ENCODE data around the gene PDE4B. TPM values are rescaled to one million over a fixed set of nuclear protein-coding genes. Genes with fewer than 3 reads are reported as not detected.

PDE4B gene
- polyA plus RNA-seq, 1 donor from 2014 or later: 135 TPM

DNA sequence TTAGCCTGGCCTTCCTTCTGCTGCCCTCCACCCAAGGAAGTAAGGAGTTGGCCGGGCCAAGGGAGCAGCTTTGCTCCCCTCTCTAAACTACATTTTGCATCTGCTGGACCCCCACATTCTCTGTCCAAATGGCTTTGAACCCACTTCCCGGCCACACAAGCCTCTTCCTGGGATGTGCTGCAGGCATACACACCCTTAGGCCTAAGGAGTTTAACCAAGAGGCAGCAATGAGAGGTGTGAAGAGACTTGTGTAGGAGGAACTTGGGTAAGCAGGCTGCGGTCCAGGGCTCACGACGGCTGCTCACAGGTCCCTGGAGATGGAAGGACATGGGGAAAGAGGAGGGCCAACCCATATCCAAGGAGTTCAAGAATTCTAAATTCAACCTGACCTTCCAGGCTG, 544.6 kb downstream of the PDE4B start:
- no peak overlapping the region for H3K4me3 ChIP-seq (ENCODE audit: low read length)
- H3K79me2 ChIP-seq (replicated peaks; ENCODE audit: insufficient read depth, low read length): peaks cover 9% of the 10 kb centered on the region
- H3K27ac ChIP-seq (ENCODE audit: low read length): no peak overlapping the region

DNA sequence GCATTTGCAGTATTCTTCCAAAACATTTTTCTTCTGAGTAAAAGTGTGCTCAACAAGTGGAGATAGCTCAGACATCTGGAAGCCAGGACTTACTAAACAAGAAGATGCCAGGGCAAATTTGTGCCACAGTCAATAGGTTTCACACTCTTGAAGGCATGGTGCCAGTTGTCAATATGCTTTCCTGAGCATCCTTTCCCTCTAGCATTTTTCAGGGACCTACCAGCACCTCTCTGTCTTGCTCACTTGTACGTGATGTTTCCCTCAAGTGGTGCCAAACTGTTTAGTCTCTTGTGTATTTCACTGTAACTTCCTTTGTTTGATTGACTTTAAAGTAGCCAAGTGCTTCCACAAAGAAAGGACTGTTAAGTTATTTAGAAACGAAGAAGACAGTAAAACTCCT, 547.2 kb downstream of the PDE4B start:
- H3K27ac ChIP-seq (ENCODE audit: low read length): no peak overlapping the region
- H3K36me3 ChIP-seq (ENCODE audit: insufficient read depth, low read length): no peaks in the 10 kb centered on the region
- no peaks in the 10 kb centered on the region for H3F3A ChIP-seq (ENCODE audit: insufficient read depth, low read length, poor library complexity, severe bottlenecking)
- TF ChIP-seq EP300 (conservative IDR thresholded peaks at IDR 0.05; ENCODE audit: poor library complexity, severe bottlenecking) (no peak), SMC3 (conservative IDR thresholded peaks at IDR 0.05; ENCODE audit: poor library complexity) (no peak), RAD21 (conservative IDR thresholded peaks at IDR 0.05) (no peak), MXI1 (conservative IDR thresholded peaks at IDR 0.05; ENCODE audit: poor library complexity, severe bottlenecking) (no peak), EZH2 (IDR thresholded peaks at IDR 0.05; ENCODE audit: borderline replicate concordance, insufficient read depth, low read length, poor library complexity, severe bottlenecking) (no peak), POLR2AphosphoS5 (IDR thresholded peaks at IDR 0.05) (no peak), TAF1 (IDR thresholded peaks at IDR 0.05; ENCODE audit: low read depth) (no peak)
- TF ChIP-seq, protein P1, sequence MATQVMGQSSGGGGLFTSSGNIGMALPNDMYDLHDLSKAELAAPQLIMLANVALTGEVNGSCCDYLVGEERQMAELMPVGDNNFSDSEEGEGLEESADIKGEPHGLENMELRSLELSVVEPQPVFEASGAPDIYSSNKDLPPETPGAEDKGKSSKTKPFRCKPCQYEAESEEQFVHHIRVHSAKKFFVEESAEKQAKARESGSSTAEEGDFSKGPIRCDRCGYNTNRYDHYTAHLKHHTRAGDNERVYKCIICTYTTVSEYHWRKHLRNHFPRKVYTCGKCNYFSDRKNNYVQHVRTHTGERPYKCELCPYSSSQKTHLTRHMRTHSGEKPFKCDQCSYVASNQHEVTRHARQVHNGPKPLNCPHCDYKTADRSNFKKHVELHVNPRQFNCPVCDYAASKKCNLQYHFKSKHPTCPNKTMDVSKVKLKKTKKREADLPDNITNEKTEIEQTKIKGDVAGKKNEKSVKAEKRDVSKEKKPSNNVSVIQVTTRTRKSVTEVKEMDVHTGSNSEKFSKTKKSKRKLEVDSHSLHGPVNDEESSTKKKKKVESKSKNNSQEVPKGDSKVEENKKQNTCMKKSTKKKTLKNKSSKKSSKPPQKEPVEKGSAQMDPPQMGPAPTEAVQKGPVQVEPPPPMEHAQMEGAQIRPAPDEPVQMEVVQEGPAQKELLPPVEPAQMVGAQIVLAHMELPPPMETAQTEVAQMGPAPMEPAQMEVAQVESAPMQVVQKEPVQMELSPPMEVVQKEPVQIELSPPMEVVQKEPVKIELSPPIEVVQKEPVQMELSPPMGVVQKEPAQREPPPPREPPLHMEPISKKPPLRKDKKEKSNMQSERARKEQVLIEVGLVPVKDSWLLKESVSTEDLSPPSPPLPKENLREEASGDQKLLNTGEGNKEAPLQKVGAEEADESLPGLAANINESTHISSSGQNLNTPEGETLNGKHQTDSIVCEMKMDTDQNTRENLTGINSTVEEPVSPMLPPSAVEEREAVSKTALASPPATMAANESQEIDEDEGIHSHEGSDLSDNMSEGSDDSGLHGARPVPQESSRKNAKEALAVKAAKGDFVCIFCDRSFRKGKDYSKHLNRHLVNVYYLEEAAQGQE (IDR thresholded peaks at IDR 0.05; ENCODE audit: borderline replicate concordance): no peak
- TF ChIP-seq, protein P2, sequence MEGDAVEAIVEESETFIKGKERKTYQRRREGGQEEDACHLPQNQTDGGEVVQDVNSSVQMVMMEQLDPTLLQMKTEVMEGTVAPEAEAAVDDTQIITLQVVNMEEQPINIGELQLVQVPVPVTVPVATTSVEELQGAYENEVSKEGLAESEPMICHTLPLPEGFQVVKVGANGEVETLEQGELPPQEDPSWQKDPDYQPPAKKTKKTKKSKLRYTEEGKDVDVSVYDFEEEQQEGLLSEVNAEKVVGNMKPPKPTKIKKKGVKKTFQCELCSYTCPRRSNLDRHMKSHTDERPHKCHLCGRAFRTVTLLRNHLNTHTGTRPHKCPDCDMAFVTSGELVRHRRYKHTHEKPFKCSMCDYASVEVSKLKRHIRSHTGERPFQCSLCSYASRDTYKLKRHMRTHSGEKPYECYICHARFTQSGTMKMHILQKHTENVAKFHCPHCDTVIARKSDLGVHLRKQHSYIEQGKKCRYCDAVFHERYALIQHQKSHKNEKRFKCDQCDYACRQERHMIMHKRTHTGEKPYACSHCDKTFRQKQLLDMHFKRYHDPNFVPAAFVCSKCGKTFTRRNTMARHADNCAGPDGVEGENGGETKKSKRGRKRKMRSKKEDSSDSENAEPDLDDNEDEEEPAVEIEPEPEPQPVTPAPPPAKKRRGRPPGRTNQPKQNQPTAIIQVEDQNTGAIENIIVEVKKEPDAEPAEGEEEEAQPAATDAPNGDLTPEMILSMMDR (IDR thresholded peaks at IDR 0.05; ENCODE audit: poor library complexity, severe bottlenecking): no peak
- H3K79me2 ChIP-seq (replicated peaks; ENCODE audit: insufficient read depth, low read length): peaks cover 3% of the 10 kb centered on the region
- no peak overlapping the region for H3K4me2 ChIP-seq (ENCODE audit: low read length)
- H3K9me2 ChIP-seq (ENCODE audit: insufficient read depth, low read length): no peaks in the 10 kb centered on the region
- H3K27me3 ChIP-seq (ENCODE audit: insufficient read depth, low read depth, low read length): no peaks in the 10 kb centered on the region
- H3K4me3 ChIP-seq (ENCODE audit: low read length): no peak overlapping the region
- no peaks in the 10 kb centered on the region for H3K9me3 ChIP-seq (ENCODE audit: low read length)
- H4K20me1 ChIP-seq (ENCODE audit: insufficient read depth): no peaks in the 10 kb centered on the region
- no peak overlapping the region for H2AFZ ChIP-seq (ENCODE audit: low read depth, low read length)
- no peak overlapping the region for H3K9ac ChIP-seq (ENCODE audit: low read length)

More for the DNA sequence above, 544.6 kb downstream of the PDE4B start:
- TF ChIP-seq, protein P2 (IDR thresholded peaks at IDR 0.05; ENCODE audit: poor library complexity, severe bottlenecking): no peak
- TF ChIP-seq EP300 (conservative IDR thresholded peaks at IDR 0.05; ENCODE audit: poor library complexity, severe bottlenecking) (no peak), RAD21 (conservative IDR thresholded peaks at IDR 0.05) (no peak), TAF1 (IDR thresholded peaks at IDR 0.05; ENCODE audit: low read depth) (no peak), MXI1 (conservative IDR thresholded peaks at IDR 0.05; ENCODE audit: poor library complexity, severe bottlenecking) (no peak), EZH2 (IDR thresholded peaks at IDR 0.05; ENCODE audit: borderline replicate concordance, insufficient read depth, low read length, poor library complexity, severe bottlenecking) (no peak), POLR2AphosphoS5 (IDR thresholded peaks at IDR 0.05) (no peak), SMC3 (conservative IDR thresholded peaks at IDR 0.05; ENCODE audit: poor library complexity) (no peak)
- TF ChIP-seq, protein P1 (IDR thresholded peaks at IDR 0.05; ENCODE audit: borderline replicate concordance): no peak
- Histone ChIP-seq H3K9me2 (ENCODE audit: insufficient read depth, low read length) (no peaks in the 10 kb centered on the region), H3K36me3 (ENCODE audit: insufficient read depth, low read length) (no peaks in the 10 kb centered on the region), H2AFZ (ENCODE audit: low read depth, low read length) (no peak overlapping the region), H3K9me3 (ENCODE audit: low read length) (no peaks in the 10 kb centered on the region), H3K27me3 (ENCODE audit: insufficient read depth, low read depth, low read length) (no peaks in the 10 kb centered on the region), H4K20me1 (ENCODE audit: insufficient read depth) (no peaks in the 10 kb centered on the region), H3K9ac (ENCODE audit: low read length) (no peak overlapping the region), H3F3A (ENCODE audit: insufficient read depth, low read length, poor library complexity, severe bottlenecking) (no peaks in the 10 kb centered on the region), H3K4me2 (ENCODE audit: low read length) (no peak overlapping the region)

All from neural cell (in vitro differentiated cells).